Activated CD4-positive, CD25-positive, alpha-beta regulatory T cell (primary cell): ENCODE data around the gene IQCN.

ENCODE experiments used
- DNase-seq, 4 experiments: peaks; one replicate each; lab custom pipeline; 2025; lab: John Stamatoyannopoulos, UW

The IQCN gene

GRCh38 chr19:18287836-18288772 is 13.9 kb upstream of the IQCN start:
- no peak for DNase-seq

- no peak for DNase-seq
Observed at GRCh38 chr19:18286973-18287635, 12.9 kb upstream of the IQCN start.

- no peak for DNase-seq
Observed at GRCh38 chr19:18284712-18285360, 10.6 kb upstream of the IQCN start.

GRCh38 chr19:18283338-18283737 is 9.1 kb upstream of the IQCN start:
- DNase-seq = no peak

- no peak for DNase-seq
Observed at GRCh38 chr19:18282788-18283141, 8.5 kb upstream of the IQCN start.

GRCh38 chr19:18282021-18282787 is 8.0 kb upstream of the IQCN start:
- DNase-seq = peak in 1 of 4 experiments; percentile 18

GRCh38 chr19:18281082-18282020 is 7.1 kb upstream of the IQCN start, which contains the start of gene JUND:
JUND (minus strand) TSS chr19:18281622; CDS start chr19:18281484, 138 bp downstream.
- DNase-seq = peak; percentile 86 to 97 (median 95)

- DNase-seq = peak; percentile 56 to 81 (median 68)
Observed at GRCh38 chr19:18280247-18281081, 6.2 kb upstream of the IQCN start.

GRCh38 chr19:18279516-18280246 is 5.4 kb upstream of the IQCN start:
- peak; percentile 70 to 86 (median 79) for DNase-seq

GRCh38 chr19:18279266-18279515 is 4.9 kb upstream of the IQCN start:
- DNase-seq = no peak

GRCh38 chr19:18278521-18279265 is 4.4 kb upstream of the IQCN start:
- peak in 1 of 4 experiments; percentile 17 for DNase-seq

- no peak for DNase-seq
Observed at GRCh38 chr19:18274781-18275356, 617 bp upstream of the IQCN start.

GRCh38 chr19:18273561-18274218 is 562 bp downstream of the IQCN start:
- no peak for DNase-seq

- no peak for DNase-seq
Observed at GRCh38 chr19:18271433-18271841, 2.8 kb downstream of the IQCN start.

GRCh38 chr19:18270326-18270725 is 3.9 kb downstream of the IQCN start:
- DNase-seq = no peak

- DNase-seq = no peak
Observed at GRCh38 chr19:18269070-18269723, 5.1 kb downstream of the IQCN start.
